ENCODE measurements around the gene CERT1.
A peak's percentile ranks its signal among the peaks of the same experiment; 100 is the strongest.
"Not testable (repeated sequence)": the region's sequence is repeated elsewhere in the genome, so short reads cannot be mapped to it uniquely, and the experiment has no call there.

Gene CERT1

GRCh38 chr5:75522025-75522424 is 10.6 kb upstream of the CERT1 start:
- DNase-seq: no peak

GRCh38 chr5:75521195-75521594 is 9.8 kb upstream of the CERT1 start:
- DNase-seq: no peak

GRCh38 chr5:75519761-75520160 is 8.3 kb upstream of the CERT1 start:
- DNase-seq: no peak

- no peak for DNase-seq
These were observed 2.9 kb upstream of the CERT1 start for GRCh38 chr5:75514323-75514722.

GRCh38 chr5:75513841-75514240 is 2.4 kb upstream of the CERT1 start:
- no peak for DNase-seq

GRCh38 chr5:75512383-75513074 is 1.1 kb upstream of the CERT1 start:
- no peak for DNase-seq

GRCh38 chr5:75510836-75511434 is 494 bp downstream of the CERT1 start:
- DNase-seq: peak; percentile 26 to 42

GRCh38 chr5:75510417-75510835 is 1.0 kb downstream of the CERT1 start:
- DNase-seq: peak in 1 of 2 donors; percentile 2

- DNase-seq: no peak
These were observed 1.5 kb downstream of the CERT1 start for GRCh38 chr5:75509956-75510355.

GRCh38 chr5:75509546-75509945 is 1.9 kb downstream of the CERT1 start:
- no peak for DNase-seq

GRCh38 chr5:75507841-75508240 is 3.6 kb downstream of the CERT1 start:
- no peak for DNase-seq

GRCh38 chr5:75505112-75505511 is 6.3 kb downstream of the CERT1 start:
- DNase-seq: not testable (repeated sequence)

- DNase-seq: not testable (repeated sequence)
These were observed 12.6 kb downstream of the CERT1 start for GRCh38 chr5:75498875-75499274.

GRCh38 chr5:75498208-75498777 is 13.1 kb downstream of the CERT1 start:
- no peak for DNase-seq

GRCh38 chr5:75496026-75496425 is 15.4 kb downstream of the CERT1 start:
- DNase-seq: no peak

GRCh38 chr5:75491621-75492020 is 19.8 kb downstream of the CERT1 start:
- DNase-seq: no peak

GRCh38 chr5:75489847-75490246 is 21.6 kb downstream of the CERT1 start:
- not testable (repeated sequence) for DNase-seq

- no peak for DNase-seq
These were observed 26.8 kb downstream of the CERT1 start for GRCh38 chr5:75484605-75485004.

- DNase-seq: no peak
These were observed 28.9 kb downstream of the CERT1 start for GRCh38 chr5:75482482-75482881.

- DNase-seq: no peak
These were observed 30.4 kb downstream of the CERT1 start for GRCh38 chr5:75481024-75481423.

GRCh38 chr5:75475364-75475763 is 36.1 kb downstream of the CERT1 start:
- no peak for DNase-seq

- no peak for DNase-seq
These were observed 38.0 kb downstream of the CERT1 start for GRCh38 chr5:75473463-75473862.

GRCh38 chr5:75472973-75473372 is 38.5 kb downstream of the CERT1 start:
- no peak for DNase-seq

GRCh38 chr5:75471193-75471592 is 40.2 kb downstream of the CERT1 start:
- no peak for DNase-seq

Data from activated CD4-positive, alpha-beta T cell treated with anti-CD3 and anti-CD28 coated beads for 4 hours (primary cell).